PC-9 (cell line): Measurements from ENCODE around the gene VAT1L.

Source experiments
- CTCF ChIP-seq: fragments of 200-600 bp; sonication (generic); conservative IDR thresholded peaks from 2 replicates; pipeline ENCODE4 v1.6.1; 2017; ENCODE audit warnings: mixed run types, antibody characterized with exemption, mild to moderate bottlenecking, moderate library complexity
- EZH2 ChIP-seq: fragments of 200-600 bp; sonication (generic); IDR thresholded peaks from 2 replicates; pipeline ENCODE4 v1.8.0; 2017; ENCODE audit warnings: antibody characterized with exemption, low read depth

DNA sequence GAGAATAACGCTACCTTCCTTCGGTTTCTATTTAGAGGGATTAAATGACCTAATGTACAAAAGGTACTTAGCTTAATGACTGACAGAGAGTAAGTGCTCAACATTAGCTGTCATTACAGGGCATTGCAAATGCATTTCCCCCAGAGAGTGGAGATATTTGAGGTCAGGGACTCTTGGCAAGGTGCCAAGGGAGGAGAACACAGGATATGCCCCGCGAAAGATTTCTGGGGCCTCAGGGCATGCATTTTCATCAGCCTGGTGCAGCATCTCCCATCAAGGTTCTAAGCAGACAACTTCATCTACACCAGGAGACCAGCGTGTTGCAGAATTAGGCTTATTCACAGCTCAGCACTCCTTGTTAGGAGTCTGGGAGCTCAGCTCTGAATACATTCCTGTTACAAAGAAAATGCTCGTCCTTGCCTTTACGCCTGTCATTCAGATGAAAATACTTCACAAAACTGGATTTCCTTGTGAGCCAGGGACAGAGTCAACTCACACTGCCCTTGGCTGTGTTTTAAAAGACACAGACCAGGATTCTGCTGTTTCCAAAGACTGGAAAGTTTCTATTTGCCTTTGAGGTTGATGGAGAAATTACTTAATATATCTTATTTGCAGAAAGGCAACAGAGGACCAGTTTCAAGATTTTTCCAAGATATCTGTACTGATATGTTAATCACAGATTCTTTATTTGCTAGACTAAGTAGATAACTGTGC lies 108.2 kb downstream of the VAT1L start:
- TF ChIP-seq CTCF (no peak), EZH2 (no peak)
